ENCODE data around the gene GFOD2. TPM values are rescaled to one million over a fixed set of nuclear protein-coding genes. Genes with fewer than 3 reads are reported as not detected.

The GFOD2 gene
- polyA plus RNA-seq, 6 donors from 2014 or later, result 6.5 to 12.9 (median 8.4) TPM

GRCh38 chr16:67661886-67662652, 57.0 kb downstream of the GFOD2 start:
- H3K36me3 Mint-ChIP-seq, result no peaks in the 10 kb centered on the region
- DNase-seq (no peak), ATAC-seq (ENCODE audit: low read depth in 2 of 2) (no peak)
- H3K27me3 Mint-ChIP-seq, result no peaks in the 10 kb centered on the region
- peak overlapping the region in 5 of 6 donors; percentile 38 to 98 (median 93) for H3K27ac Mint-ChIP-seq
- H3K4me1 Mint-ChIP-seq, result peaks cover 36 to 60% (median 46%) of the 10 kb centered on the region in 3 donors
- peak overlapping the region in 7 of 8 donors; percentile 85 to 100 (median 93) for H3K4me3 Mint-ChIP-seq
- no peaks in the 10 kb centered on the region for H3K9me3 Mint-ChIP-seq

DNA sequence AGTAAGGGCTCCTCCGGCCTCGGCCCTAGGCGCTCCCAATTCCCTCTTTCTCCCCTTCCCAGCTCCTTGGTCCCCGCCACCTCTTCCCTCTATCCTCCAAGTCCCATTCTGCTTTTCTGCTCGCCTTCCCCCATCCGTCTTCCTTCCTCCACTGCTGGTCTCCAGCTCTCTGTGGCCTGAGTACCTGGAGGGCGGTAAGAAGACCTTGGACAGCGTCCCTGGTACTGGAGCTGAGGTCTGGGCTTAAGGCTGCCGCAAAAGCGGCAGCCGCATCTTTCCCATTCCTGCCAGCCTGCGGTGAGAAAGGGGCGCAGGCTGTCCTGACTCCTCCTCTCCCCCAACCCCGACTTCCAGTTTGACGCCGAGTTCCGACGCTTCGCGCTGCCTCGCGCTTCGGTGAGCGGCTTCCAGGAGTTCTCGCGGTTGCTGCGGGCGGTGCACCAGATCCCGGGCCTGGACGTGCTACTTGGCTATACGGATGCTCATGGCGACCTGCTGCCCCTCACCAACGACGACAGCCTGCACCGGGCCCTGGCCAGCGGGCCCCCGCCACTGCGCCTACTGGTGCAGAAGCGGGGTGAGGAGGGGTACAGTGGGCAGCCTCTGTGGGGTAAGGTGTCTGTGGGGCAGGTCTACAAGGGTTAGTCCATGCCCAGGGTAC, 57.9 kb downstream of the GFOD2 start:
- peaks cover 31 to 51% (median 42%) of the 10 kb centered on the region in 3 donors for H3K4me1 Mint-ChIP-seq
- ATAC-seq (ENCODE audit: low read depth in 2 of 2) (no peak), DNase-seq (no peak)
- H3K9me3 Mint-ChIP-seq, result no peaks in the 10 kb centered on the region
- peak overlapping the region; percentile 85 to 100 (median 92) for H3K4me3 Mint-ChIP-seq
- no peaks in the 10 kb centered on the region for H3K36me3 Mint-ChIP-seq
- H3K27me3 Mint-ChIP-seq, result no peaks in the 10 kb centered on the region
- H3K27ac Mint-ChIP-seq, result peak overlapping the region; percentile 93 to 98 (median 96)

DNA sequence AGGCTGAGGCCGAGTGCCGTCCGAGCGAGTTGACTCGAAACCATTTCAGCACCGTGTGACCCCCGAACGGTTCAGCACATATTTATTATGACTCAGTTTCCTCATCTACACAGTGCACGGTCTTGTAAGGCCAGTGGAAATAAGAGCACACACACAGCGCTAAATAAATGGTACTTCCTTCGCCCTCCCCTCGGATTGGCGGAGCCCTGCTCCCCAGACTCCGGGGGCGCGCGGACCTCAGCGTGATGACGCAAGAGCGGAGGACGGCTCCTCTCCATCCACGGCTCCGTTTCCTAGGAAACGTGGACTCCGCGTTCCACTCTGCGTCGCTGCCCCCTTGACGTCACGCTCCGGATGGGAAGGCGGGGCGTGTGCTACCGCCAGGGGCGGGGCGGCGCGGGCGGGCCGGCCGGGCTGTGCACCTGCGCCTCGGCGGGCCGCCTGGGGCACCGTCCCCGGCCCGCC, 58.5 kb downstream of the GFOD2 start, which contains the start of gene PARD6A:
Gene PARD6A (plus strand): TSS at position 397 of the 465 bp plus-strand sequence. CDS start 79 bp downstream, outside the sequence.
- Mint-ChIP-seq H3K4me3 (peak within 1 kb of the TSS; percentile 92 to 100 (median 94)), H3K36me3 (peaks cover 0 to 3% of the 10 kb centered on the region in 2 donors), H3K9me3 (no peaks in the 10 kb centered on the region), H3K27me3 (no peaks in the 10 kb centered on the region), H3K4me1 (peaks cover 32 to 51% (median 38%) of the 10 kb centered on the region in 3 donors), H3K27ac (peak within 1 kb of the TSS; percentile 94 to 99 (median 98))
- DNase-seq (peak; percentile 97), ATAC-seq (ENCODE audit: low read depth in 2 of 2) (peak; percentile 86)

- peak; percentile 94 for DNase-seq
- H3K36me3 Mint-ChIP-seq, result peaks cover 0 to 8% of the 10 kb centered on the region in 2 donors
- peak; percentile 46 to 56 for ATAC-seq (ENCODE audit: low read depth in 2 of 2)
- H3K9me3 Mint-ChIP-seq, result no peaks in the 10 kb centered on the region
- peak within 1 kb of the TSS; percentile 94 to 99 (median 98) for H3K27ac Mint-ChIP-seq
- no peaks in the 10 kb centered on the region for H3K27me3 Mint-ChIP-seq
- peak within 1 kb of the TSS; percentile 92 to 100 (median 94) for H3K4me3 Mint-ChIP-seq
- peaks cover 32 to 49% (median 36%) of the 10 kb centered on the region in 3 donors for H3K4me1 Mint-ChIP-seq
Measured at GRCh38 chr16:67659675-67660563, 59.2 kb downstream of the GFOD2 start, which contains the start of gene ACD. Gene ACD, minus strand, starts transcription at chr16:67660260. Its CDS starts 40 bp downstream, at chr16:67660220.

GRCh38 chr16:67658849-67659674, 60.1 kb downstream of the GFOD2 start:
- ATAC-seq (ENCODE audit: low read depth in 2 of 2) (no peak), DNase-seq (no peak)
- Mint-ChIP-seq H3K36me3 (peaks cover 0 to 8% of the 10 kb centered on the region in 2 donors), H3K27me3 (no peaks in the 10 kb centered on the region), H3K9me3 (no peaks in the 10 kb centered on the region), H3K27ac (peak overlapping the region in 4 of 6 donors; percentile 54 to 98 (median 85)), H3K4me3 (peak overlapping the region; percentile 92 to 100 (median 94)), H3K4me1 (peaks cover 24 to 41% (median 30%) of the 10 kb centered on the region in 3 donors)

DNA sequence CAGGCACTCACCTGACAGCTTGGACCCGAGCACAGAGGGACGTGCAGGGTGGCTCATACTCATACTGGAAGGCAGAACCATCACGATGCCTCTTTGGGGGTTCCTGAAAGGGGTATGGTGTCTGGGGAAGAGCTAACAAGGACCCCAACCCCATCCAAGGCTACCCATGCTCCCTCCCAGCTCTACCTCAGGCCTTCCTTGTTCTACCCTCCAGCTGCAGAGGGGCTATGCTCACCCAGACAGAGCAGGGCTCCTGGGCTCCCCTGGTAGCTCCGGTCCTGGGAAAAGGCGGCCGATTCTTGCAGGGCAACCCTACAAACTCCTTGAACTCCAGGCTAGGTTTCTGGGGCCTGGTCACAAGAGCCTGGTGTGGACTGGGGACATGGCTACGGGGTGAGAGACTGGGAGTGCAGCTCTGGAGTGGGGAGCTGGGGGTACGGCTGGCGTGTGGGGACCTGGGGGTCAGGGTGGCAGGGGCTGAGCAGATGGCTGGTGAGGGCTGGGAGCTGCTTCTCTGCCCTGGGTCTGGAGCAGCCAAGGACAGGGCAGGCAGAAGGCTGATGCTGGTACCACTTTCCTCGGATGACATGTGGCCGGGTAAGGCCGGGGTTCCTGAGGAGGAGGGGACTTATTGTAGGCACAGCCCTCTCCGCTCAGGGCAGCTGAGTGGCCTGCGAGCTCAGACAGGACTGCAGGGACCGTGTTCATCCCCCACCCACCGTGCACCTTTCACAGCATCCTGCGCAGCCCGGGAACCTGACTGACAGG, 61.2 kb downstream of the GFOD2 start:
- peak overlapping the region in 7 of 8 donors; percentile 5 to 100 (median 92) for H3K4me3 Mint-ChIP-seq

GRCh38 chr16:67657017-67657608, 62.0 kb downstream of the GFOD2 start:
- Mint-ChIP-seq H3K27me3 (no peaks in the 10 kb centered on the region), H3K36me3 (peaks cover 0 to 8% of the 10 kb centered on the region in 2 donors), H3K9me3 (no peaks in the 10 kb centered on the region), H3K4me3 (peak overlapping the region in 4 of 8 donors; percentile 21 to 44 (median 34)), H3K27ac (no peak overlapping the region), H3K4me1 (peaks cover 23 to 33% (median 29%) of the 10 kb centered on the region in 3 donors)
- DNase-seq (no peak), ATAC-seq (ENCODE audit: low read depth in 2 of 2) (no peak)

More for the DNA sequence above, 61.2 kb downstream of the GFOD2 start:
- Mint-ChIP-seq H3K9me3 (no peaks in the 10 kb centered on the region), H3K4me1 (peaks cover 22 to 34% (median 30%) of the 10 kb centered on the region in 3 donors), H3K27ac (no peak overlapping the region), H3K27me3 (no peaks in the 10 kb centered on the region), H3K36me3 (peaks cover 0 to 8% of the 10 kb centered on the region in 2 donors)
- ATAC-seq (ENCODE audit: low read depth in 2 of 2) (no peak), DNase-seq (no peak)

DNA sequence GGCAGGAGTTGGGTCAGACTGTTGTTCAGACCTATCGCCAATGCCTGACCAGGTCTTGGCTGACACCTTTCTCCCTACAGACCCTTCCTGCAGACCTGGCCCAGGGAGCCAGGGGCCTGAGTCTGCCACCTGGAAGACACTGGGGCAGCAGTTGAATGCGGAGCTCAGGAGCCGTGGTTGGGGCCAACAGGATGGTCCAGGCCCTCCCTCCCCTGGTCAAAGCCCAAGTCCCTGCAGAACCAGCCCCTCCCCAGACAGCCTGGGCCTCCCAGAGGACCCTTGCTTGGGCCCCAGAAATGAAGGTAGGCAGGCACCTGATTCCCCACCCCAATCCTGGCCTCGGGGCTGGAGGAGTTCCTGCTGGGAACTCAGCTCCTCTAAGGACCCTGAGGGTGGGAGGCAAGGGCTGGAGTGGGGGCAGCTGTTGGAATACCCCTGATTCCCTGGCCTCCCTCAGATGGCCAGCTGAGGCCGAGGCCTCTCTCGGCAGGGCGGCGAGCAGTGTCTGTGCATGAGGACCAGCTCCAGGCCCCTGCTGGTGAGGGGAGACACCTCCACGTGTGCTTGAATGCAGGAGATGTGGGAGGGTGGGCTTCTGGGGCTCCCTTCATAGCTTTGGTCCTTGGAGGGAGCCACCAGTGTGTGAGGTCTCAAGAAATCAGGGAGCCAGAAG, 62.6 kb downstream of the GFOD2 start:
- no peak overlapping the region for H3K4me3 Mint-ChIP-seq
- ATAC-seq (ENCODE audit: low read depth in 2 of 2) (no peak), DNase-seq (no peak)
- H3K9me3 Mint-ChIP-seq, result no peaks in the 10 kb centered on the region
- no peaks in the 10 kb centered on the region for H3K27me3 Mint-ChIP-seq
- peak overlapping the region in 1 of 6 donors; percentile 75 for H3K27ac Mint-ChIP-seq
- peaks cover 22 to 35% (median 25%) of the 10 kb centered on the region in 3 donors for H3K4me1 Mint-ChIP-seq
- H3K36me3 Mint-ChIP-seq, result peaks cover 0 to 8% of the 10 kb centered on the region in 2 donors

DNA sequence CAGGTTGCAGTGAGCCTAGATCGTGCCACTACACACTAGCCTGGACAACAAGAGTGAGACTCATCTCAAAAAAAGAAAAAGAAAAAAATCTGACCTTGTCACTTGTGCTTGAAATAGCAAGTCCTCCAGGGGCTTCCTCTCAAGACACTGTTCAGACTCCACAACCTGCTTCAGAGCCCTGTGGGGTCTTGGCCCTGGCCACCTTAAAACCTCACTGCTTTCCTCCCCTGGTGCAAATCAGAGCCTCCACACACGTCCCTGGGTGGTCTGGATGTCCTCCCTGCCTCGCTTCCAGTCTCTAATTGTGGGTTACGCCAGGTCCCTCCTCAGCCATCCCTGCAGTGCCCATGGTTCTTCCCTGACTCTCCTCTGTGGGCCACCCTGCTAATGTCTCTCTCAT, 63.8 kb downstream of the GFOD2 start:
- ATAC-seq (ENCODE audit: low read depth in 2 of 2) (no peak), DNase-seq (no peak)
- Mint-ChIP-seq H3K36me3 (peaks cover 3 to 17% of the 10 kb centered on the region in 2 donors), H3K27me3 (no peaks in the 10 kb centered on the region), H3K27ac (peak overlapping the region in 4 of 6 donors; percentile 75 to 89 (median 81)), H3K4me3 (peak overlapping the region in 1 of 8 donors; percentile 26), H3K9me3 (no peaks in the 10 kb centered on the region), H3K4me1 (peaks cover 20 to 36% (median 26%) of the 10 kb centered on the region in 3 donors)

- H3K4me1 Mint-ChIP-seq, result peaks cover 21 to 31% (median 28%) of the 10 kb centered on the region in 3 donors
- ATAC-seq (ENCODE audit: low read depth in 2 of 2) (no peak), DNase-seq (no peak)
- no peaks in the 10 kb centered on the region for H3K27me3 Mint-ChIP-seq
- no peak overlapping the region for H3K4me3 Mint-ChIP-seq
- peaks cover 8 to 22% of the 10 kb centered on the region in 2 donors for H3K36me3 Mint-ChIP-seq
- H3K9me3 Mint-ChIP-seq, result no peaks in the 10 kb centered on the region
- H3K27ac Mint-ChIP-seq, result peak overlapping the region in 1 of 6 donors; percentile 53
Measured at GRCh38 chr16:67654403-67654911, 64.7 kb downstream of the GFOD2 start.

Data from naive B cell (primary cell).